HepG2 (cell line): ENCODE results near the gene SNAP29. TPM values are rescaled to one million over a fixed set of nuclear protein-coding genes. Genes with fewer than 3 reads are reported as not detected.
"Not testable (repeated sequence)": the region's sequence is repeated elsewhere in the genome, so short reads cannot be mapped to it uniquely, and the experiment has no call there.

ENCODE experiments used
- ATAC-seq: fragments of 200-7000 bp; cut with Tn5 transposase; 3 replicates; pipeline ENCODE4 v1.9.1; 2020; ENCODE audit warnings: mild to moderate bottlenecking, moderate library complexity
- BruUV-seq: library from RNA; stranded (reverse); fragments of 400-500 nt; replicated peaks from 2 replicates; lab custom pipeline; 2021; lab: Mats Ljungman, UMichigan
- CTCF ChIA-PET: fragments of 300-600 bp; formaldehyde crosslinking; extraction: SDS; loops from one replicate; lab custom pipeline; 2021; ENCODE audit warnings: low total read pairs, inconsistent platforms, low intra/inter-chr PET ratio; lab: Yijun Ruan, JAX
- POLR2A ChIA-PET: fragments of 350-600 bp; sonication (Branson Sonifier 250); formaldehyde crosslinking; loops from one replicate; lab custom pipeline; 2020; ENCODE audit warnings: antibody characterized with exemption, inconsistent platforms; lab: Yijun Ruan, JAX
- DNase-seq: peaks from one replicate; pipeline ENCODE4 v3.0.0-alpha.2; 2015; ENCODE audit warnings: low spot score
- FAIRE-seq: peaks from 3 replicates; lab custom pipeline; 2011; peaks lifted over from hg19 to GRCh38; lab: Jason Lieb, UNC
- H2AFZ ChIP-seq: one replicate; pipeline ENCODE4 v1.6.1; 2011; ENCODE audit warnings: low read length, inconsistent platforms
- H3K27ac ChIP-seq: fragments of 300-600 bp; 3 replicates; pipeline ENCODE4 v1.8.0; 2011; ENCODE audit warnings: mixed run types, mild to moderate bottlenecking, mixed read lengths, low read length, inconsistent platforms; ENCODE audit not compliant: insufficient read depth; ENCODE audit errors: extremely low read length
- H3K27me3 ChIP-seq, 2 experiments: fragments of 200-600 bp in 1 of 2; 2 replicates in 1 of 2; 3 replicates in 1 of 2; pipeline versions ENCODE4 v1.6.0 to v1.8.0; 2011; ENCODE audit warnings: low read length in 2 of 2, mild to moderate bottlenecking in 2 of 2, moderate library complexity in 2 of 2, inconsistent platforms in 1 of 2; ENCODE audit not compliant: insufficient read depth in 2 of 2, control insufficient read depth in 1 of 2
- H3K36me3 ChIP-seq, 2 experiments: fragments of 200-600 bp in 1 of 2; replicated peaks in 1 of 2; 2 replicates in 1 of 2; 3 replicates in 1 of 2; pipeline versions ENCODE4 v1.5.1 to v1.8.0; 2011; ENCODE audit warnings: low read length in 2 of 2, inconsistent platforms in 1 of 2; ENCODE audit not compliant: insufficient read depth in 2 of 2, control insufficient read depth in 1 of 2
- H3K4me1 ChIP-seq: 2 replicates; pipeline ENCODE4 v1.5.1; 2012; ENCODE audit warnings: low read length, inconsistent platforms; ENCODE audit not compliant: insufficient read depth
- H3K4me2 ChIP-seq: 2 replicates; pipeline ENCODE4 v1.6.0; 2011; ENCODE audit warnings: low read depth, low read length, inconsistent platforms
- H3K4me3 ChIP-seq, 3 experiments: fragments of 200-600 bp in 1 of 3; sonication (generic), shearing (Covaris generic) in 1 of 3; replicated peaks in 1 of 3; 2 replicates each; pipeline ENCODE4 v1.5.1; 2011 to 2016; ENCODE audit warnings: low read length in 3 of 3, inconsistent platforms in 2 of 3, low read depth in 2 of 3, mild to moderate bottlenecking in 2 of 3, control low read depth in 1 of 3, mixed read lengths in 1 of 3; ENCODE audit not compliant: insufficient read depth in 1 of 3
- H3K79me2 ChIP-seq: one replicate; pipeline ENCODE4 v1.6.1; 2011; ENCODE audit warnings: low read length, inconsistent platforms; ENCODE audit not compliant: insufficient read depth
- H3K9ac ChIP-seq: 2 replicates; pipeline ENCODE4 v1.6.0; 2011; ENCODE audit warnings: mild to moderate bottlenecking, low read depth, low read length, inconsistent platforms; ENCODE audit not compliant: insufficient read depth
- H3K9me3 ChIP-seq: 2 replicates; pipeline ENCODE4 v1.5.1; 2012; ENCODE audit warnings: mild to moderate bottlenecking, low read length
- H4K20me1 ChIP-seq: 2 replicates; pipeline ENCODE4 v1.6.0; 2011; ENCODE audit warnings: inconsistent platforms, mild to moderate bottlenecking, low read length, moderate library complexity; ENCODE audit not compliant: insufficient read depth
- MLLT10 ChIP-seq: sonication (generic); formaldehyde crosslinking; IDR thresholded peaks from 2 replicates; pipeline ENCODE4 v1.4.0; 2020; ENCODE audit warnings: missing genetic modification reagents
- ZMYM3 ChIP-seq: sonication (generic); formaldehyde crosslinking; IDR thresholded peaks from 2 replicates; pipeline ENCODE4 v1.5.1; 2020; ENCODE audit warnings: mild to moderate bottlenecking, missing genetic modification reagents
- ZNF121 ChIP-seq: sonication (generic); formaldehyde crosslinking; IDR thresholded peaks from 2 replicates; pipeline ENCODE4 v1.5.0; 2020; ENCODE audit warnings: mild to moderate bottlenecking, missing genetic modification reagents
- ZNF770 ChIP-seq: sonication (generic); formaldehyde crosslinking; IDR thresholded peaks from 2 replicates; pipeline ENCODE4 v1.5.0; 2020; ENCODE audit warnings: mild to moderate bottlenecking, missing genetic modification reagents
- WGBS: methylation state at CpG from one replicate; pipeline ENCODE4 v1.1.6; 2017; ENCODE audit warnings: low lambda C conversion rate; 5-methylcytosine and 5-hydroxymethylcytosine counted together
- in situ Hi-C: cut with HindIII; loops from 2 replicates; pipeline ENCODE4 v1.10.0; 2017; ENCODE audit warnings: low pct_unique_long_range_greater_than_20kb; ENCODE audit not compliant: extremely low pct_ligation_motif_present
- intact Hi-C: fragments of 100-400 bp; cut with micrococcal nuclease; formaldehyde crosslinking; loops from one replicate; pipeline ENCODE4 v1.10.0; 2022; ENCODE audit not compliant: unreplicated experiment
- polyA plus RNA-seq, 8 experiments: library from polyadenylated mRNA; depleted of rRNA in 3 of 8; stranded (reverse) in 7 of 8; unstranded in 1 of 8; fragments of >200 nt; fragmentation: Illumina TruSeq in 4 of 8; extraction: Trizol in 4 of 8; gene quantifications; 2 replicates each; pipeline versions ENCODE4 v1.2.1 to v1.2.3, GENCODE V29; 2011 to 2016; ENCODE audit warnings: low read depth in 4 of 8, missing spikeins in 1 of 8, mixed read lengths in 1 of 8; ENCODE audit not compliant: insufficient read depth in 1 of 8
- total RNA-seq, 5 experiments: library from RNA; depleted of rRNA; stranded (reverse); fragments of >200 nt; fragmentation: Illumina TruSeq; extraction: Trizol; gene quantifications; 2 replicates each; pipeline ENCODE4 v1.2.3, GENCODE V29; 2016; ENCODE audit warnings: low read depth in 1 of 5

Gene SNAP29
- total and polyA plus RNA-seq, 2 of the 13 experiments (the other 11 are each of a cell fraction or from before 2014, with no cell fraction given) = 12.3 to 30.7 TPM

- H3K79me2 ChIP-seq, H3K9ac ChIP-seq, H3K27ac ChIP-seq, FAIRE-seq, CTCF ChIA-PET, in situ Hi-C loops, ATAC-seq, H3K4me3 ChIP-seq, H3K4me2 ChIP-seq, intact Hi-C loops, H4K20me1 ChIP-seq, H3K9me3 ChIP-seq, H2AFZ ChIP-seq, H3K27me3 ChIP-seq, BruUV-seq, DNase-seq, POLR2A ChIA-PET, H3K36me3 ChIP-seq: not testable (repeated sequence)
- TF ChIP-seq ZNF121 (CRISPR knock-in tag) (peak; percentile 85), ZNF770 (CRISPR knock-in tag) (peak; percentile 75)
- WGBS = 42% methylated on average over 5 of the region's 5 CpGs
- H3K4me1 ChIP-seq = peaks cover 47% of the 10 kb centered on the region
These were observed 49.9 kb downstream of the SNAP29 start for GRCh38 chr22:20908717-20909116.

- no peaks in the 10 kb centered on the region for H3K9me3 ChIP-seq
- H3K27ac ChIP-seq = no peak overlapping the region
- H3K4me2 ChIP-seq = no peak overlapping the region
- H3K79me2 ChIP-seq = no peaks in the 10 kb centered on the region
- peaks cover 40% of the 10 kb centered on the region for H3K4me1 ChIP-seq
- DNase-seq (no peak), FAIRE-seq (no peak), ATAC-seq (no peak)
- POLR2A ChIA-PET = interaction anchor here (1.2 kb wide), 1 partner anchor 24 kb away, joined by 3 read pairs; no protein-coding TSS in a partner anchor
- WGBS = 32% methylated on average over 6 of the region's 6 CpGs
- intact Hi-C loops = no loop called here
- BruUV-seq = no TSS peak
- CTCF ChIA-PET = no interaction called here
- H3K36me3 ChIP-seq = no peaks in the 10 kb centered on the region
- no peaks in the 10 kb centered on the region for H4K20me1 ChIP-seq
- peak; percentile 88 for TF ChIP-seq ZNF121 (CRISPR knock-in tag)
- no peak for TF ChIP-seq MLLT10 (CRISPR knock-in tag)
- 0 out of 2 replicates have a peak, but pooled peaks have one; percentile 13 for TF ChIP-seq ZMYM3 (CRISPR knock-in tag)
- no peak overlapping the region for H3K4me3 ChIP-seq
- H3K9ac ChIP-seq = no peak overlapping the region
- H3K27me3 ChIP-seq = no peaks in the 10 kb centered on the region; a peak in 2 of 5 replicates
- H2AFZ ChIP-seq = no peak overlapping the region
- in situ Hi-C loops = no loop called here
These were observed 50.9 kb downstream of the SNAP29 start for GRCh38 chr22:20909543-20910303.
